IPS DF 6.9 (cell line): ENCODE data around the gene PRKCD.

ENCODE experiments used
- DNase-seq: peaks from one replicate; pipeline ENCODE4 v3.0.0-alpha.2; 2013; ENCODE audit warnings: low read depth, low spot score
- H3K27ac ChIP-seq: one replicate; pipeline ENCODE4 v1.5.1; 2013; ENCODE audit warnings: low read length, control low read depth
- H3K27me3 ChIP-seq: 2 replicates; pipeline ENCODE4 v1.6.1; 2013; ENCODE audit warnings: mild to moderate bottlenecking, low read length; ENCODE audit not compliant: control insufficient read depth, insufficient read depth
- H3K36me3 ChIP-seq: 2 replicates; pipeline ENCODE4 v1.6.1; 2013; ENCODE audit warnings: low read length; ENCODE audit not compliant: control insufficient read depth, insufficient read depth
- H3K4me1 ChIP-seq: 2 replicates; pipeline ENCODE4 v1.6.1; 2013; ENCODE audit warnings: low read length; ENCODE audit not compliant: control insufficient read depth, insufficient read depth
- H3K4me3 ChIP-seq: 2 replicates; pipeline ENCODE4 v1.5.1; 2013; ENCODE audit warnings: mild to moderate bottlenecking, low read length
- H3K9me3 ChIP-seq: 2 replicates; pipeline ENCODE4 v1.6.1; 2013; ENCODE audit warnings: low read length, inconsistent platforms; ENCODE audit not compliant: control insufficient read depth, insufficient read depth
- WGBS: extraction: QIAGEN DNeasy Blood & Tissue Kit; methylation state at CpG from one replicate; pipeline ENCODE4 v1.1.7; 2013; ENCODE audit warnings: mixed read lengths, missing lambda C conversion rate; ENCODE audit not compliant: insufficient read length, insufficient coverage; 5-methylcytosine and 5-hydroxymethylcytosine counted together

PRKCD gene

GRCh38 chr3:53198256-53198977, 37.4 kb downstream of the PRKCD start:
- no peaks in the 10 kb centered on the region for H3K27me3 ChIP-seq
- H3K4me1 ChIP-seq: peaks cover 4% of the 10 kb centered on the region; the same call in 1 of the 2 replicates
- H3K36me3 ChIP-seq: no peaks in the 10 kb centered on the region
- no CpG with 5 or more reads among the region's 10 CpGs for WGBS
- H3K9me3 ChIP-seq: no peaks in the 10 kb centered on the region
- DNase-seq: no peak
- no peak overlapping the region for H3K4me3 ChIP-seq
- no peak overlapping the region for H3K27ac ChIP-seq

GRCh38 chr3:53198996-53199395, 38.0 kb downstream of the PRKCD start:
- H3K4me3 ChIP-seq: no peak overlapping the region
- DNase-seq: no peak
- no CpG with 5 or more reads among the region's 7 CpGs for WGBS
- H3K9me3 ChIP-seq: no peaks in the 10 kb centered on the region
- no peak overlapping the region for H3K27ac ChIP-seq
- H3K4me1 ChIP-seq: peaks cover 2% of the 10 kb centered on the region; the same call in 1 of the 2 replicates
- H3K27me3 ChIP-seq: no peaks in the 10 kb centered on the region
- H3K36me3 ChIP-seq: no peaks in the 10 kb centered on the region

GRCh38 chr3:53199834-53200233, 38.8 kb downstream of the PRKCD start:
- WGBS: no CpG with 5 or more reads among the region's 3 CpGs
- Histone ChIP-seq H3K4me3 (no peak overlapping the region), H3K27me3 (no peaks in the 10 kb centered on the region), H3K27ac (no peak overlapping the region), H3K9me3 (no peaks in the 10 kb centered on the region), H3K4me1 (peaks cover 2% of the 10 kb centered on the region; the same call in 1 of the 2 replicates), H3K36me3 (no peaks in the 10 kb centered on the region)
- no peak for DNase-seq

GRCh38 chr3:53200501-53201498, 39.8 kb downstream of the PRKCD start:
- Histone ChIP-seq H3K36me3 (no peaks in the 10 kb centered on the region), H3K27me3 (no peaks in the 10 kb centered on the region), H3K4me3 (no peak overlapping the region), H3K27ac (no peak overlapping the region), H3K9me3 (no peaks in the 10 kb centered on the region), H3K4me1 (peaks cover 2% of the 10 kb centered on the region; the same call in 1 of the 2 replicates)
- no CpG with 5 or more reads among the region's 19 CpGs for WGBS
- DNase-seq: no peak

GRCh38 chr3:53202331-53203015, 41.5 kb downstream of the PRKCD start:
- no peak for DNase-seq

GRCh38 chr3:53211706-53212702, 51.0 kb downstream of the PRKCD start:
- H3K36me3 ChIP-seq: no peaks in the 10 kb centered on the region
- H3K9me3 ChIP-seq: peaks cover 2% of the 10 kb centered on the region; the same call in 1 of the 2 replicates
- WGBS: no CpG with 5 or more reads among the region's 9 CpGs
- no peak for DNase-seq
- H3K4me3 ChIP-seq: no peak overlapping the region
- no peaks in the 10 kb centered on the region for H3K27me3 ChIP-seq
- H3K4me1 ChIP-seq: no peaks in the 10 kb centered on the region
- H3K27ac ChIP-seq: no peak overlapping the region

More at GRCh38 chr3:53202331-53203015, 41.5 kb downstream of the PRKCD start:
- H3K4me1 ChIP-seq: no peaks in the 10 kb centered on the region
- no peak overlapping the region for H3K4me3 ChIP-seq
- H3K27ac ChIP-seq: no peak overlapping the region
- H3K9me3 ChIP-seq: no peaks in the 10 kb centered on the region
- WGBS: no CpG with 5 or more reads among the region's 14 CpGs
- no peaks in the 10 kb centered on the region for H3K27me3 ChIP-seq
- no peaks in the 10 kb centered on the region for H3K36me3 ChIP-seq

- Histone ChIP-seq H3K9me3 (peaks cover 2% of the 10 kb centered on the region; the same call in 1 of the 2 replicates), H3K4me3 (no peak overlapping the region), H3K27ac (no peak overlapping the region), H3K27me3 (no peaks in the 10 kb centered on the region), H3K4me1 (no peaks in the 10 kb centered on the region), H3K36me3 (no peaks in the 10 kb centered on the region)
- no CpG with 5 or more reads among the region's 7 CpGs for WGBS
- DNase-seq: no peak
Observed at GRCh38 chr3:53213276-53213675, 52.3 kb downstream of the PRKCD start.

- H3K36me3 ChIP-seq: no peaks in the 10 kb centered on the region
- no peaks in the 10 kb centered on the region for H3K4me1 ChIP-seq
- no peak overlapping the region for H3K4me3 ChIP-seq
- no peak for DNase-seq
- no peak overlapping the region for H3K27ac ChIP-seq
- WGBS: no CpG with 5 or more reads among the region's 2 CpGs
- H3K9me3 ChIP-seq: no peaks in the 10 kb centered on the region
- no peaks in the 10 kb centered on the region for H3K27me3 ChIP-seq
Observed at GRCh38 chr3:53215816-53216215, 54.8 kb downstream of the PRKCD start.

- no peaks in the 10 kb centered on the region for H3K4me1 ChIP-seq
- no peak overlapping the region for H3K4me3 ChIP-seq
- H3K36me3 ChIP-seq: no peaks in the 10 kb centered on the region
- no peaks in the 10 kb centered on the region for H3K9me3 ChIP-seq
- DNase-seq: no peak
- no peak overlapping the region for H3K27ac ChIP-seq
- no CpG with 5 or more reads among the region's 3 CpGs for WGBS
- no peaks in the 10 kb centered on the region for H3K27me3 ChIP-seq
Observed at GRCh38 chr3:53216723-53217122, 55.7 kb downstream of the PRKCD start.
